AG09309 (cell line): Measurements from ENCODE around the gene EBF3.

ENCODE experiments used
- DNase-seq: peaks from one replicate; pipeline ENCODE4 v3.0.0-alpha.2; 2010; ENCODE audit warnings: low read depth
- H3K4me3 ChIP-seq: 2 replicates; pipeline ENCODE4 v1.5.1; 2011; ENCODE audit warnings: mild to moderate bottlenecking, low read depth, low read length, moderate library complexity; ENCODE audit not compliant: control insufficient read depth
- TF ChIP-seq, protein P1 (sequence below): IDR thresholded peaks from 2 replicates; pipeline ENCODE4 v1.5.1; 2011; ENCODE audit warnings: mild to moderate bottlenecking, low read depth, low read length, inconsistent platforms; ENCODE audit not compliant: insufficient read depth, control insufficient read depth; ENCODE audit errors: missing control alignments

EBF3 gene

GRCh38 chr10:129849452-129849750, 114.7 kb downstream of the EBF3 start:
- TF ChIP-seq, protein P1, sequence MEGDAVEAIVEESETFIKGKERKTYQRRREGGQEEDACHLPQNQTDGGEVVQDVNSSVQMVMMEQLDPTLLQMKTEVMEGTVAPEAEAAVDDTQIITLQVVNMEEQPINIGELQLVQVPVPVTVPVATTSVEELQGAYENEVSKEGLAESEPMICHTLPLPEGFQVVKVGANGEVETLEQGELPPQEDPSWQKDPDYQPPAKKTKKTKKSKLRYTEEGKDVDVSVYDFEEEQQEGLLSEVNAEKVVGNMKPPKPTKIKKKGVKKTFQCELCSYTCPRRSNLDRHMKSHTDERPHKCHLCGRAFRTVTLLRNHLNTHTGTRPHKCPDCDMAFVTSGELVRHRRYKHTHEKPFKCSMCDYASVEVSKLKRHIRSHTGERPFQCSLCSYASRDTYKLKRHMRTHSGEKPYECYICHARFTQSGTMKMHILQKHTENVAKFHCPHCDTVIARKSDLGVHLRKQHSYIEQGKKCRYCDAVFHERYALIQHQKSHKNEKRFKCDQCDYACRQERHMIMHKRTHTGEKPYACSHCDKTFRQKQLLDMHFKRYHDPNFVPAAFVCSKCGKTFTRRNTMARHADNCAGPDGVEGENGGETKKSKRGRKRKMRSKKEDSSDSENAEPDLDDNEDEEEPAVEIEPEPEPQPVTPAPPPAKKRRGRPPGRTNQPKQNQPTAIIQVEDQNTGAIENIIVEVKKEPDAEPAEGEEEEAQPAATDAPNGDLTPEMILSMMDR: no peak
- no peak for DNase-seq
- H3K4me3 ChIP-seq: no peak overlapping the region

DNA sequence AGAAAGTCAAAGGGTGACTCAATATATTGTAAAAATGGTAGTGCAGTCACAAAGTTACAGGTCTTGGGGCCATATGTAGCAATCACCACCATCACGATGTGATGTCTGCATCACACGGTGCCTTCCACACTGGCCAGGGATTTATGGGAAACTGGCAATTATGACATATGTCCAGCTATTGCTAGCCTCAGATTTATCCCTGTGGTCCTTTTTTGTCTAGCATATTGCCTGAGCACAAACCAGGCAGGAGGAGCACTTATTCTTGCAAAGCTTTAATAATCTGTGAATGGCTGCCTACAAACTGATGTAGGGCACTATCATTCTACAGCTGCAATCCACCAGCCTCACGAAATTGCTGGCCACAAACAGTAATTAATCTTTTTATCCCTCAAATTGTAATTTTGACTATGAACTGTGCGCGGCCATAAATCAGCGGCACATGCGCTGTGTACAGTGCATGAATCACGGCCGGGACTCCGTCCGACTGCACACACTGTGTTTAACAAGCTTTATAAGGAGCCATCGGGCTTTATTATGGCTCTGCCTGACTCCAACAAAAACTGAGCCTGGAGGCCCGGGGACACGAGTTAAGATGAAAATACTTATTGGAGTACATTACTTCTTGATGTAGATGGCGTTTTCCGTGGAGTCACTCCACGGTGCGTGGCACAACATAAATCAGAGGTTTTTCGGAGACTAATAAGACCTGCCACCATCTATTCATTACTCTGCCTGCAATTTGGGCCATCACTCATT, 115.2 kb downstream of the EBF3 start:
- TF ChIP-seq, protein P1: no peak
- H3K4me3 ChIP-seq: no peak overlapping the region
- DNase-seq: no peak

GRCh38 chr10:129847741-129848483, 116.2 kb downstream of the EBF3 start:
- DNase-seq: no peak
- H3K4me3 ChIP-seq: no peak overlapping the region
- TF ChIP-seq, protein P1: no peak

- no peak for DNase-seq
- TF ChIP-seq, protein P1: no peak
- no peak overlapping the region for H3K4me3 ChIP-seq
Measured at GRCh38 chr10:129846991-129847391, 117.1 kb downstream of the EBF3 start.

- no peak for DNase-seq
- no peak overlapping the region for H3K4me3 ChIP-seq
- TF ChIP-seq, protein P1: no peak
Measured at GRCh38 chr10:129845111-129845753, 118.8 kb downstream of the EBF3 start.

DNA sequence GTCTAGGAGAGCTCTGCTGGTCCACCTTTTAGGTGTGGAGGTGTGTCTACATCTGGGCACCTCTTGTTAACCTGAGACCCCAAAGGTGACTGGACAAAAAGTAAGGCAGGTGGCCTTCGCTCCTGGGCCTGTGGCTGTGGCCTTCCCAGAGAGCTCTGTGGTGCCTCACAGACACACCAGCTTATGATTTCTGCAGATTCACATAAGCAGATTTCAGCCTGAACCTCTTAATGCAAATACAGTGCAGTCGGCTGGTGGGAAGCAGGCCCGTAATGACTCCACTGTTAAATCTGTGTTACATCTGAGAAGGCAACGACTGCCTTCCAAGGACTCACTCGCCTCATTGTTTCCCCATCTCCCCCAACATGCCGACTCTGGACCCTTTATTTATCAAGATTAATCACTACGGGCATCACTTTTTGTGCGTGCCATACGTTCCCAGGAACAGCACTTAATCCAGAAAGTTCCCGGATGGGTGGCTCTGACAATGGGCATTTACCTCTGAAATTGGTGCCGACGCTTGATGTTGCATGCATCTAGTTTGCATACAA, 119.8 kb downstream of the EBF3 start:
- TF ChIP-seq, protein P1: no peak
- no peak for DNase-seq
- no peak overlapping the region for H3K4me3 ChIP-seq
